Skeletal muscle tissue (tissue), 4 donors: ENCODE results near the gene DAPP1. TPM values are rescaled to one million over a fixed set of nuclear protein-coding genes. Genes with fewer than 3 reads are reported as not detected.
"Not testable (repeated sequence)": the region's sequence is repeated elsewhere in the genome, so short reads cannot be mapped to it uniquely, and the experiment has no call there.

Experiments used
- H3K27ac ChIP-seq: one replicate; pipeline ENCODE4 v1.7.0; 2013; ENCODE audit warnings: mild to moderate bottlenecking, low read depth, low read length, inconsistent platforms
- H3K27me3 ChIP-seq, 3 donors: one replicate each; pipeline ENCODE4 v1.7.0; 2013; ENCODE audit warnings: low read length in 3 of 3; ENCODE audit not compliant: control insufficient read depth in 3 of 3, insufficient read depth in 3 of 3
- H3K36me3 ChIP-seq, 3 donors: one replicate each; pipeline ENCODE4 v1.7.0; 2013; ENCODE audit warnings: low read length in 3 of 3; ENCODE audit not compliant: control insufficient read depth in 3 of 3, insufficient read depth in 3 of 3
- H3K4me1 ChIP-seq, 3 donors: one replicate each; pipeline ENCODE4 v1.7.0; 2013; ENCODE audit warnings: low read length in 3 of 3, mild to moderate bottlenecking in 3 of 3; ENCODE audit not compliant: control insufficient read depth in 3 of 3, insufficient read depth in 3 of 3
- H3K4me3 ChIP-seq, 3 donors: one replicate each; pipeline ENCODE4 v1.7.0; 2013; ENCODE audit warnings: low read length in 3 of 3
- H3K9ac ChIP-seq, 3 donors: one replicate each; pipeline ENCODE4 v1.7.0; 2013; ENCODE audit warnings: low read length in 3 of 3, mild to moderate bottlenecking in 3 of 3, moderate library complexity in 2 of 3, low read depth in 1 of 3
- H3K9me3 ChIP-seq, 3 donors: one replicate each; pipeline ENCODE4 v1.7.0; 2013; ENCODE audit warnings: low read length in 3 of 3; ENCODE audit not compliant: control insufficient read depth in 3 of 3
- total RNA-seq: library from RNA; depleted of rRNA; stranded (reverse); fragments of >200 nt; gene quantifications from one replicate; pipeline ENCODE4 v1.2.3, GENCODE V29; 2014
- donor health status: Osteomylitis.

The DAPP1 gene
- total RNA-seq: 1.6 TPM

- no peaks in the 10 kb centered on the region for H3K4me1 ChIP-seq
- H3K36me3 ChIP-seq: no peaks in the 10 kb centered on the region
- H3K9ac ChIP-seq: no peak within 1 kb of the TSS
- no peaks in the 10 kb centered on the region for H3K27me3 ChIP-seq
- H3K9me3 ChIP-seq: no peaks in the 10 kb centered on the region
- peak within 1 kb of the TSS in 1 of 3 donors; percentile 14 for H3K4me3 ChIP-seq
- no peak within 1 kb of the TSS for H3K27ac ChIP-seq
These were observed at the start of gene DAPP1 for GRCh38 chr4:99816545-99817308. TSS of gene DAPP1 (plus strand) at chr4:99816827. CDS start at chr4:99816914, 87 bp downstream.

- H3K27ac ChIP-seq, H3K9ac ChIP-seq, H3K36me3 ChIP-seq, H3K4me3 ChIP-seq, H3K27me3 ChIP-seq, H3K9me3 ChIP-seq, H3K4me1 ChIP-seq: not testable (repeated sequence)
These were observed 45.8 kb upstream of the DAPP1 start for GRCh38 chr4:99770842-99771241.

DNA sequence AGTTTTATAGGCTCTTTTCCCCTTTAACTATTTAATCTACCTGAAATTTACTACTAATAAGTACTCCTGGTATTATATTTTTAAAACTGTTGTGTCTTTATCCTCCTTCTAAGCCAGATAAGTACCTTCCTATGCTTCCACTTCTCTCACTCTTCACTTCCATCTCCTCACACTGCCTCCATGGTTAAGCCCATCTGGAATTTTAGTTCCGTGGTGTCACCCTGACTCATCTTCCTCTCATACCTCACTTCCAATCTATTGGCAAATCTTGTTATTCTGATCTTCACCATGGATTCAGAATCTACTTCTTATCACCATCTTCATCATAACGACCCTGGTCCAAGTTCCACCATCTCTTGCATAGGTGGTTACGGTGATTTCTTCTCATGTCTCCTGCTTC, 32.7 kb upstream of the DAPP1 start:
- H3K27me3 ChIP-seq: no peaks in the 10 kb centered on the region
- H3K9me3 ChIP-seq: no peaks in the 10 kb centered on the region
- no peak overlapping the region for H3K4me3 ChIP-seq
- no peak overlapping the region for H3K9ac ChIP-seq
- H3K36me3 ChIP-seq: no peaks in the 10 kb centered on the region
- no peaks in the 10 kb centered on the region for H3K4me1 ChIP-seq
- H3K27ac ChIP-seq: no peak overlapping the region

GRCh38 chr4:99784842-99785241, 31.8 kb upstream of the DAPP1 start:
- no peak overlapping the region for H3K4me3 ChIP-seq
- no peaks in the 10 kb centered on the region for H3K27me3 ChIP-seq
- no peaks in the 10 kb centered on the region for H3K4me1 ChIP-seq
- no peaks in the 10 kb centered on the region for H3K9me3 ChIP-seq
- H3K27ac ChIP-seq: no peak overlapping the region
- no peaks in the 10 kb centered on the region for H3K36me3 ChIP-seq
- H3K9ac ChIP-seq: no peak overlapping the region

DNA sequence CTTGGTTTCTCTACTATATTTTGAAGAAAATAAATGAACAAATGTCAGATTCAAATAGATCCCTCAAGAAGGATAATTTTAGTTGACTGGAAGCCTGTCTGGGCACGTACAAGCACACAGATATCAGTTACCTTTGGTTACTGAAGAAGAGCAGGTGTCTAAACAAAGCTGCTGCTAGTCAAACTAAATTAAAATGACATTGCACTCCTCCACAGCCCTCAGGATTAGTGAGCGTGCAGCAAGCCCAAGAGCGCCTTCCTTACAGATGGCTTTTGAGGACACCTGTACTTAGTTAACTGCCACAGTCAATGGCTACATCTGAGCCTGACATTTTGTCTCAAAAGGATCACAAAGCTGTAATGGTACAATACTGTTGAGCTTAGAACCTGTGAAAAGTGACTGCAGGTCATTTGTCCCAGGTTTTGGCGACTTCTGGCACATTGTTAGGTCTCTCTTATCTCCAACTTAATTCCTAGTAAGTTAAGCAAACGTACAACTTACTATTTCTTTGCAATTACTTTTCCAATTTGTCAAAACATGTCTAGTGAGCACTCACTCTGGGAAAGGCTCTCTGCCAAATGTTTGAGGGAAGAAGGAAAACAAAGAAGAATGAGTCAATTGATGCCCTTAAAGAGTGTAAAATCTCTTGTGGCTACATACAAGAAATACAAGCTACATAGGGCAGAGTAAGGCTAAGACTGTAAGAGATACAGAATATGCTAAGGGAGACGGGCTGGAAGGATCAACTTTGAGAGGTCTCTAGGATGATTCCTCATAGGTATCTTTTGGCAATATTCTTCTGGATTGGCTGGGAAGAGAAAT, 25.6 kb upstream of the DAPP1 start:
- H3K4me1 ChIP-seq: peaks cover 10 to 21% (median 14%) of the 10 kb centered on the region in 3 donors
- H3K27ac ChIP-seq: peak overlapping the region; percentile 61
- H3K36me3 ChIP-seq: no peaks in the 10 kb centered on the region
- H3K9me3 ChIP-seq: no peaks in the 10 kb centered on the region
- peak overlapping the region in 1 of 3 donors; percentile 36 for H3K4me3 ChIP-seq
- H3K9ac ChIP-seq: no peak overlapping the region
- H3K27me3 ChIP-seq: no peaks in the 10 kb centered on the region

DNA sequence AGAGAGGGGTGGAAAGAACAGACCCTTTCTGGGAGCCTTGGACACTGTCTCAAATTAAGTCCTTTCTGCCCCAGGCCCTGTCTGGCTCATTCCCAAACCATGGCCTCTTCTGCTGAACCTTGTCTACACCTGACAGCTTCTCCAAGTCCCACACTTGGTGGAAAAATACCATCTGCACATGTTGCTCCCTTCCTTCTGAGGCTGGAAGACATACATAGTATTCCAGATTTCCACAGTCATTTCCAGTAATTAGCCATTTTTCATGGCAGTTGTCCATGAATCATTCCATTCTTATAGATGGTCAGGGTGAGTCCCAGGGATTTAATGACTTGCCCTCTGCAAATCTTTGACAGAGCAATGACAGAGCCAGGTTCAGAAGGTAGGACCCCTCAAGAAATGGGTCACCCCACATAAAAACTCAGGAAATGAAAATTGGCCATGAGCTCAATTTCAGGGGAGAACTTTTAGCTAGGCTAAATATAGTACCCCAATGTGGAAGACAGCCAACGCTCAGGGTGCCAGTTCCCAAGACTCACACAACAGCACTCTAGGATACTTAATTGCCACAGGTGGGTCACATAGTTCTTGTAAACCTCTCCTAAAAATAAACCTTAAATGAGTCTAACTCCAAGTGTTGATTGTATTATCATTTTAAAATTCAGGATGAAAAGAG, 16.2 kb upstream of the DAPP1 start:
- peak overlapping the region; percentile 29 for H3K27ac ChIP-seq
- no peaks in the 10 kb centered on the region for H3K27me3 ChIP-seq
- peaks cover 15 to 32% (median 16%) of the 10 kb centered on the region in 3 donors for H3K4me1 ChIP-seq
- H3K36me3 ChIP-seq: no peaks in the 10 kb centered on the region
- no peaks in the 10 kb centered on the region for H3K9me3 ChIP-seq
- no peak overlapping the region for H3K9ac ChIP-seq
- peak overlapping the region; percentile 2 to 50 (median 45) for H3K4me3 ChIP-seq

DNA sequence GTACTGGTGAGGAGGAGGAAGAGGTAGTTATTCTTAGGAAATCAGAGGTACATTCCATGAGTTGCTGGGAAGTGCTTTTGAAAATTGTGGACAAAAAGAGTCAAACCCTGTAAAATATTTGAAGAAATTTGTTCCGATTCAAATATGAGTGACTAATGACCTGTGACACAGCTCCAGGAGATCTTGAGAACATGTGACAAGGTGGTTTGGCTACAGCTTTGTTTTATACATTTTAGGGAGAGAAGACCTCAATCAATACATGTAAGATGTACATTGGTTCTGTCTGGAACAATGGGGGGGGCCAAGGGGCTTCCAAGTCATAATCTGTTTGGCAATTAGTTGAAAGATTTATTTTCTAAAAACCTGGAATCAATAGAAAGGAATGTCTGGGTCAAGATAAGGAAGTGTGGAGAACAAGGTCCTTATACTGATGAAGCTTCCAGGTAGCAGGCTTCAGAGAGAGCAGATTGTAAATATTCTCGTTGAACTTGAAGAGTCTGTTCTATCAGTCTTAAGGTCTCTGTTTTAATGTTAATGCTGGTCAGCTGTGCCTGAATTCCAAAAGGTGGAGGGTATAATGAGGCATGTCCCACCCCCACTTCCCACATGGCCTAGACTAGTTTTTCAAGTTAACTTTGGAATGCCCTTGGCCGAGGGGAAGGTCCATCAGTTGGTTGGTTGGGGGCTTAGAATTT, 15.5 kb upstream of the DAPP1 start:
- Histone ChIP-seq H3K27me3 (no peaks in the 10 kb centered on the region), H3K36me3 (no peaks in the 10 kb centered on the region), H3K9me3 (no peaks in the 10 kb centered on the region), H3K9ac (no peak overlapping the region), H3K4me1 (peaks cover 15 to 35% (median 16%) of the 10 kb centered on the region in 3 donors), H3K27ac (peak overlapping the region; percentile 29), H3K4me3 (no peak overlapping the region)

GRCh38 chr4:99803566-99804101, 13.0 kb upstream of the DAPP1 start:
- H3K36me3 ChIP-seq: no peaks in the 10 kb centered on the region
- no peaks in the 10 kb centered on the region for H3K27me3 ChIP-seq
- peak overlapping the region; percentile 25 for H3K27ac ChIP-seq
- H3K4me3 ChIP-seq: peak overlapping the region in 1 of 3 donors; percentile 24
- no peak overlapping the region for H3K9ac ChIP-seq
- H3K4me1 ChIP-seq: peaks cover 22 to 45% (median 25%) of the 10 kb centered on the region in 3 donors
- H3K9me3 ChIP-seq: no peaks in the 10 kb centered on the region

- H3K27me3 ChIP-seq: no peaks in the 10 kb centered on the region
- no peaks in the 10 kb centered on the region for H3K36me3 ChIP-seq
- H3K4me1 ChIP-seq: peaks cover 13 to 29% (median 15%) of the 10 kb centered on the region in 3 donors
- no peak overlapping the region for H3K4me3 ChIP-seq
- no peak overlapping the region for H3K9ac ChIP-seq
- no peak overlapping the region for H3K27ac ChIP-seq
- H3K9me3 ChIP-seq: no peaks in the 10 kb centered on the region
These were observed 10.1 kb upstream of the DAPP1 start for GRCh38 chr4:99806545-99806944.
